ENCODE results near the gene OLFML1.

GRCh38 chr11:7544021-7544420 lies 58.7 kb downstream of the OLFML1 start:
- TF ChIP-seq POLR2A (IDR thresholded peaks at IDR 0.05; ENCODE audit: low read length) (no peak), GATA1 (IDR thresholded peaks at IDR 0.05; ENCODE audit: low read depth, low read length) (no peak)
